ENCODE data around the gene CASP12. TPM values are rescaled to one million over a fixed set of nuclear protein-coding genes. Genes with fewer than 3 reads are reported as not detected.

The CASP12 gene
- polyA plus RNA-seq, 1 donor (not counting 4 experiments of a cell fraction or from before 2014, with no cell fraction given), result not detected

- H3K36me3 ChIP-seq (ENCODE audit: control insufficient read depth in 2 of 2, extremely low read depth in 1 of 2, insufficient read depth in 2 of 2, low read length in 2 of 2), result no peaks in the 10 kb centered on the region
- no peak overlapping the region for H2AFZ ChIP-seq (ENCODE audit: control insufficient read depth, low read length)
- no peaks in the 10 kb centered on the region for H3K79me2 ChIP-seq (ENCODE audit: control insufficient read depth, insufficient read depth, low read length)
- no peaks in the 10 kb centered on the region for H3K9me1 ChIP-seq (ENCODE audit: control insufficient read depth, extremely low read depth, insufficient read depth, low read length)
- H3K9me3 ChIP-seq (ENCODE audit: control insufficient read depth, low read depth, low read length), result no peaks in the 10 kb centered on the region
- no peak overlapping the region for H3K4me3 ChIP-seq (ENCODE audit: control insufficient read depth in 2 of 3, extremely low read depth in 1 of 3, insufficient read depth in 2 of 3, low read depth in 1 of 3, low read length in 3 of 3)
- H3K9ac ChIP-seq (ENCODE audit: control insufficient read depth, extremely low read depth, insufficient read depth, low read length), result no peak overlapping the region
- dilution Hi-C loops (cut with MboI; ENCODE audit: extremely low pct_ligation_motif_present, low sequenced_read_pairs), result no loop called here
- H4K20me1 ChIP-seq (ENCODE audit: control insufficient read depth, extremely low read depth, insufficient read depth, low read length), result no peaks in the 10 kb centered on the region
- H3K4me1 ChIP-seq (ENCODE audit: control insufficient read depth, extremely low read depth, insufficient read depth, low read length), result no peaks in the 10 kb centered on the region
- no peak for TF ChIP-seq EZH2 (IDR thresholded peaks at IDR 0.05; ENCODE audit: low read length)
- no peak for TF ChIP-seq CTCF (optimal IDR thresholded peaks at IDR 0.05 in 1 of 3, IDR thresholded peaks at IDR 0.05 in 1 of 3, conservative IDR thresholded peaks at IDR 0.05 in 1 of 3; ENCODE audit: extremely low read depth in 1 of 3, insufficient read depth in 2 of 3, low read length in 3 of 3)
- H3K4me2 ChIP-seq (ENCODE audit: control insufficient read depth, extremely low read depth, insufficient read depth, low read depth, low read length), result no peak overlapping the region
- DNase-seq (ENCODE audit: low read depth, low spot score), result no peak
- H3K27me3 ChIP-seq (ENCODE audit: control insufficient read depth, extremely low read depth, insufficient read depth, low read length), result no peaks in the 10 kb centered on the region
- H3K27ac ChIP-seq (ENCODE audit: control insufficient read depth, insufficient read depth, low read length), result no peak overlapping the region
- no peak for FAIRE-seq
These were observed 31.4 kb downstream of the CASP12 start for GRCh38 chr11:104866815-104867214.

DNA sequence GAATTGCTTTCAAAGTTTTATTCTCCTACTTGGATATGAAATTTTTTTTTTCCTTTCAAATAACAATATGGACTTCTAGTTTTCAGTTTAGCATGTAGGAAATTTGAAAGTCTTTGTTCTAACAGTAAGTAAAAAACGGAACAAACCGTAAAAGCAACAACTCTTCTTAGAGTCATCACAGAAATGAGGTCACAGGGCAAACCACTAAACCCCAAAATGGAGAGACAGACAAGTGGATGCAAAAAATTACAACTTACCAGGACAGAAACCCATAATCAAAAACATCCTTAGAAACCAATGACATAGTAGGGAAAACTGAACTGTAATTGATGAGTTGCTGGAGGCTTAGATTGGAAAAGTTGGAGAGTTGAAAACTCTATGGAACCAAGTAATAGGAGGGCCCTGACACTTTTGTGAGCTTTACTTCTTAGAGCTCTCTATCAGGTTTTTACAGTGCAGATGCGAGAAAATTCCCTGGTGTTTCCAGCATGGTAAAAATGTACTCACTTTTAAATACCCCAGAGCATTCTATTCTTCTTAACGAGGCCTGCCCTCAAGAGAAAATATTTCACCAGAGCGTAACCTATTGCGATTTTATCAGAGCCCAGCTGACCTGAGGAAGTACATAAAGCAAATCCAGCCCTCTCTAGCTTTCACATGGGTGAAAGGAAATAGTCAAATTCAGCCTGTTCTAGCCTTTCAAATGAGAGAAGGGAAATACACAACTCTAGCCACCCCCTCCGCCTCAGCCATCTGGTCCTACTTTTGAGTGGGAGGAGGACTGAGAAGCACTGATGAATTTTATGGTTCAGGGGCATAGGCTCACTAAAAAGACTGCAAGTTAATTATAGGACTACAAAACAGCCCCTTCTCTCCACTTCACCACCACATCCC, 39.1 kb downstream of the CASP12 start:
- FAIRE-seq (no peak), DNase-seq (ENCODE audit: low read depth, low spot score) (no peak)
- Histone ChIP-seq H3K9me1 (ENCODE audit: control insufficient read depth, extremely low read depth, insufficient read depth, low read length) (no peaks in the 10 kb centered on the region), H4K20me1 (ENCODE audit: control insufficient read depth, extremely low read depth, insufficient read depth, low read length) (no peaks in the 10 kb centered on the region), H3K27me3 (ENCODE audit: control insufficient read depth, extremely low read depth, insufficient read depth, low read length) (no peaks in the 10 kb centered on the region), H3K9ac (ENCODE audit: control insufficient read depth, extremely low read depth, insufficient read depth, low read length) (no peak overlapping the region), H3K36me3 (ENCODE audit: control insufficient read depth in 2 of 2, extremely low read depth in 1 of 2, insufficient read depth in 2 of 2, low read length in 2 of 2) (no peaks in the 10 kb centered on the region), H3K4me3 (ENCODE audit: control insufficient read depth in 2 of 3, extremely low read depth in 1 of 3, insufficient read depth in 2 of 3, low read depth in 1 of 3, low read length in 3 of 3) (no peak overlapping the region), H3K9me3 (ENCODE audit: control insufficient read depth, low read depth, low read length) (no peaks in the 10 kb centered on the region), H3K79me2 (ENCODE audit: control insufficient read depth, insufficient read depth, low read length) (no peaks in the 10 kb centered on the region), H3K4me2 (ENCODE audit: control insufficient read depth, extremely low read depth, insufficient read depth, low read depth, low read length) (no peak overlapping the region), H3K27ac (ENCODE audit: control insufficient read depth, insufficient read depth, low read length) (no peak overlapping the region), H2AFZ (ENCODE audit: control insufficient read depth, low read length) (no peak overlapping the region), H3K4me1 (ENCODE audit: control insufficient read depth, extremely low read depth, insufficient read depth, low read length) (no peaks in the 10 kb centered on the region)
- dilution Hi-C loops (cut with MboI; ENCODE audit: extremely low pct_ligation_motif_present, low sequenced_read_pairs), result no loop called here
- TF ChIP-seq EZH2 (IDR thresholded peaks at IDR 0.05; ENCODE audit: low read length), result no peak
- no peak for TF ChIP-seq CTCF (optimal IDR thresholded peaks at IDR 0.05 in 1 of 3, IDR thresholded peaks at IDR 0.05 in 1 of 3, conservative IDR thresholded peaks at IDR 0.05 in 1 of 3; ENCODE audit: extremely low read depth in 1 of 3, insufficient read depth in 2 of 3, low read length in 3 of 3)

Measured in keratinocyte (primary cell).